Non-pigmented ciliary epithelial cell (primary cell): Measurements from ENCODE around the gene ALLC.

Source experiments
- DNase-seq: peaks from one replicate; pipeline ENCODE4 v3.0.0-alpha.2; 2010; ENCODE audit warnings: low read depth

Gene ALLC

DNA sequence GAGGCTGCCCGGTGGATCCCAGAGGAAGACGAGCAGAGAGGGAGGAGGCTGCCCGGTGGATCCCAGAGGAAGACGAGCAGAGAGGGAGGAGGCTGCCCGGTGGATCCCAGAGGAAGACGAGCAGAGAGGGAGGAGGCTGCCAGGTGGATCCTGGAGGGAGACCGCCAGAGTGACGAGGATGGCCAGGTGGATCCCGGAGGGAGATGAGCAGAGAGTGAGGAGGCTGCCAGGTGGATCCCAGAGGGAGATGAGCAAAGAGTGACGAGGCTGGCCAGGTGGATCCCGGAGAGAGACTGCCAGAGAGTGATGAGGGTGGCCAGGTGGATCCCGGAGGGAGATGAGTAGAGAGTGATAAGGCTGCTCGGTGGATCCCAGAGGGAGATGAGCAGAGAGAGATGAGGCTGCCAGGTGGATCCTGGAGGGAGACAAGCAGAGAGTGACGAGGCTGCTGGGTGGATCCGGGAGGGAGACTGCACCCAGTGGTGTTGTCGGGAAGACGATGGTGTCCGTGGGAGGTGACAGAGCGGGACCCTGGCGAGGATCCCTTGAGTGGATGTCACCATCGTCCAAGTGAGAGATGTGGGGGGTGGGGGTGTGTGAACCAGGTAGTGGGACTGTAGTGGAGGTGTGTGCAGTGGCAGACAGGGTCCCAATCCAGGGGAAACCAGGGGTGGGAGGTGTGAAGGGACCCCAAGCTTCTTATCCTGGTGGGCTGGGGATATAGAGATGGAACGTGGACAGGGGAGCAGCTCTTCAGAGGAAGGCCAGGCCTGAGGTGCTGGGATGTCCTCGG, 67.7 kb downstream of the ALLC start:
- no peak for DNase-seq

DNA sequence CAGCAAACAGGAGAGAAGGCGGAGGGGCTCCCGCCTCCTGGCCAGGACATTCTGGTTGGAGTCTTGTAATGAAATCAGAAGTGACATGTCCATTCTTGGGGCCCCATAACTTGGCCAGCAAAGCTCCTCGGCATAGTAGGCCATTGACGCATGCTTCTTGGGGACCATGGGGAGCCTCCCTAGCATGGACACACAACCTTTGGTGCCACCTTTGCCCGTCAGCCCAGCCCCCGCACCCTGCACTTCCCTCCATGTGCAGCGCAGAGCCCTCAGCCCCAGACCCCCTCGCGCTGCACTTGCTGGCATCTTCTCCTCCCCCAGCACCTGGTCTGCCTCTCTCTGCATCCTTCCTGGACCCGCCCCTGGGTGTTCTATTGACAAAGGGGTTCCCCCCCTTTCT, 68.5 kb downstream of the ALLC start:
- DNase-seq = no peak

DNA sequence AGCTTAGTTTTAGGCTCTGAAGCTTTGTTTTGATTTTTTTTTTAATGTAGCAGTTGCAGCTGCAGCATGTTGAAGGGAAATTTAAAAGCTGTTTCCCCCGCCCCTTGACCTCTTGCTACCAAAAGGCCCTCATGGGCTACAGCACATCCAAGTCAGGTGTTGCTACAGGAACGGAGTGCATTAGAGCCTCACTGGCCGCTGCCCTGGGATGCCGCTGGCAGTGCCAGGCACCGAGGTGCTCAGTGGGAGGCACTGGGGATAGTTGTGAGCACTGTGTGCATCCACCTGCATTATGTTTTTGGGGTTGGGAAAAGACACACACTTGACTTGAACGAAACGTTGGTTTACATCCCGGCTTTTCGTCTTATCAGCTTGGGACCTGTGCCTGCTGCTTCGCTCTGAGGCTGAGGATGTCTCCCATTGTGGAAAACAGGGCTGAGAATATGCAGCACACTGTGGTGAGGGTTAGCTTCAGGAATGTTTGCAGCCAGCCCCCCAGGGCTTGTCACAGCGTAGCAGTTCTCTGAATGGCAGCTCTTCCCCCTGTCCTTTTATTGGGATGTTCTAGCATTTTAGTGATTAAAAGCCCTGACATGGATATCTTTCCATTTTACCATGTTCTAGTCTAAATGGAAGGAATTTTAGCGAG, 69.5 kb downstream of the ALLC start:
- no peak for DNase-seq

DNA sequence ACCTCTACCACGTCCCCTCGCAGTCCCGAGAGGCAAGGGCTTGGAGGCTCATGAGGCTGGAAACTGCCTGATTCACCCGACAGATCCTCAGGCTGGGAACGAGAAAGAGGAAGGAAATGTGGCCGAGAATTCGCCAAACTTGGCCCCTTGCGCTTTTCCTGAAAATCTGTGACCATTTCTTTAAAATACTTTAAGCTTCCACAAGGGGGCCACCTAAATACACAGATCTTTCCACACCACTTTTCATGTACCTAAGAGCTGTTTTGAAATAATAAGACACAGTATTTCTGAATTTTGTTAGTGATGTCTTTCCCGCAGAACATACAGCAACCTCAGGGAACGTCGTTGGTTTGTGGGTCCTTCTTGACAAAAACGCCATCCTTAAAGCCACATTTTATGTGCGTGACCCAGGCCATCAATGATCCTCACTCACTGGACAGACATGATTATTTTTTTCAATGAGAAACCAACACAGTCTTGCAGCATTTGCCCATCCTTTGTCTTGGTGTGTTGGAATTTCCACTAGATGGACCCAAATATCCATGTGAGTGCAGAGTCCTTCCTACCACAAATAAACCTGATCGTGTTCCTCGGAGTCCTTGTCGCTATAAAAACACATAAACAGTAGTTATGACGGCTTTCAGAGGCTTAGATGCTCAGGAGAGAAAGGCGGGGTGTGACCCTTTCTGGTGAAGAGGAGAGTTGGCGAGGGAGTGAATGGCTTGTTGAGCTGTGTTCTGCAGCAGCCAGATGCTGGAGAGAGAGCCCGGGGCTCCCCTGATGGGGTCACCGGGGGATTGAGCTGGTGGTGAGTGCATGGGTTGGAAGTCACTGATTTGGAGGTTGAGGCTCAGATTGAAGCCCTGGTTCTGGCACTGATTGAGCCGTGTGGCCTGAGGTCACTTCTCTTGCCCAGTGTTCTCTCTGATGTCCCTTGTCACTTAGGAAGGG, 70.4 kb downstream of the ALLC start:
- peak; percentile 27 for DNase-seq

DNA sequence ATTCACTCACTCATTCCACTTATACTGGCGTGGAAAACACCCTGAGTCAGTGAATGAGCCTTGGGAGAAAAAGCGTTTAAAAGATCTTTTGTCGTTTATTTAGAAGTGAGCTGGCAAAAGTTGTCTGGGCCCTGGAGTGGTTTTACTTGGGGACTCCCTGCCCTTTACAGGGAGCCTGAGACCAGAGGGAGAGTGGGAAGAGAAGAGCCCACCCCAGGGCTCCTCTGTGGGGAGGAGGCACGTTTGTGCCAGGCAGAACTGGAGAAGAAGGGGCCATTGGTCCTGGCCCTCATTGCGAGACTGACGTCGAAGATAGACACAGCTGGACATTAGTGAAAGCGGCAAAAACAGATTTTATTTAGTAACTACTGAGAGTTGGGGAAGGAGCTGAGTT, 71.1 kb downstream of the ALLC start:
- DNase-seq = no peak

DNA sequence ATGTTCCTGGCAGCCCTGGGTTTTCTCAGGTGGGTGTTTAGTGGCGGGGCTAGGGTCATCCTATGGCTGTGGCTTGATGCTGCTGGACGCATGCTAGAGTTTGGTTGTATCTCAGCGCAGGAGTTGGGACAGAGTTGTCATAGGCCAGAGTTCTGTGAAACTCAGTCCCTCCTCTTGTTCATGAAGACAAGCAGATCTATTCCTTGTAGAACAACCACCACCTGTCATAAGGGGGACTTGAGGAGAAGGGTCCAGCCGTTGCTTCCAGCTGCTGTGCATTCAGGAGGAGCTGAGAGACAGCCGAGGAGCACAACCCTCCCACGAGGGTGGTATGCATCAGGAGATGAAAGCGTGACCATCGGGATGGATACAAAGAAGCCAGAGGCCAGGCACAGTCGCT, 71.8 kb downstream of the ALLC start:
- no peak for DNase-seq

DNA sequence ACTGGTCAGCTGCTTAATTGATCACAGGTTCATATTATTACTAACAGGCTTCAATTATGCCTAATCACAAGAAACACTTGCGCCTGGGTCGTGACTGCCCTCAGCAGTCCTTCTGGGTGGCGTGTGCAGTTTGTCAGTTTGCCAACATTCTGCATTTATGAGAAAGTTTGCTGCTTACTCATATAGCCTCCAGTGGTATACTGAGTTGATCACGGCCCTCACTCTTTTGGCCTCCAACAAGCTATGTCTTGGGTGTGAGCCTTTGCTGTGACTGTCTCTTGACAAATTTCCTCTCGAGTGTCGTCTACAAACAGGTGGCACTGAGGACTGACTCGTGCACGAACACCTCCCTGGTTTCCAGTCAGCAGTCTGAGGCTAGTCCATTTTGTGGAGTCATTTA, 72.6 kb downstream of the ALLC start:
- DNase-seq = peak; percentile 18

DNA sequence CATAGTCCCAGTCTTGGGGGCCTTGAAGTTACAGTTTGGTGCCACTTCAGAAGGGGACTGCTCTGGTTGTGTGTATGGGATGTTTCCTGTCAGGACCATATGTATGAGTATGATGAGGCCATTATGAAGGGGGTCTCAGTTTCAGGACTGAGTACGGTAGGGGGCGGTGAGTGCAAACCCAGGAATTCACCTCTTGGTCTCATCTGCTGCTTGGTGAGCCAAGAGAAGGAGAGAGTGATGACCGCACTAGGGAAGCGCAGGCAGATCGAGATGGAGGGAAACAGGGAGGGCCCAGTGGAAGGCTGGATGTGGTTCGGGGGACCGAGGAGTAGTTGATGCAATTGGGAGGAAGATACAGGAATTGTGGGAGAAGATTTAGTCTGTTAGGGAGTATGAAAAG, 73.8 kb downstream of the ALLC start:
- no peak for DNase-seq

DNA sequence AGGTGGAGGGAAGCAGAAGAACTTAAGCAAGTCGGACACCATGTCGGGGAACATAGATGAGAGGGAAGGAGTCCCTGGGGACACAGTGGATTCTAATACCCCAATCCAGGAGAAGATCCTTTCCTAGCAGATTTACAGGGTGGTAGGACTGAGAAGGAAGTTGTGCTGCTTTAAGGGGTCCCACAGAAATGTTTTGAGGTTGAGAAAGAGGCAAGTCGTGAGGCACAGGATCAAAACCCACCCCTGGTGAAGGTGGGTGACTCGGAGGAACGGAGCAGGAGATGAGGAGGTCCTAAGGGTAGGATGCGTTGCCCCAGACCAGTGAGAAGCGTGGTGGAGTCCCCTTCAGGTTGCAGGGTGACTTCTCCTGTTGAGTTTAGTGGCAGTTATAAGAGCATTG, 78.1 kb downstream of the ALLC start:
- DNase-seq = no peak

DNA sequence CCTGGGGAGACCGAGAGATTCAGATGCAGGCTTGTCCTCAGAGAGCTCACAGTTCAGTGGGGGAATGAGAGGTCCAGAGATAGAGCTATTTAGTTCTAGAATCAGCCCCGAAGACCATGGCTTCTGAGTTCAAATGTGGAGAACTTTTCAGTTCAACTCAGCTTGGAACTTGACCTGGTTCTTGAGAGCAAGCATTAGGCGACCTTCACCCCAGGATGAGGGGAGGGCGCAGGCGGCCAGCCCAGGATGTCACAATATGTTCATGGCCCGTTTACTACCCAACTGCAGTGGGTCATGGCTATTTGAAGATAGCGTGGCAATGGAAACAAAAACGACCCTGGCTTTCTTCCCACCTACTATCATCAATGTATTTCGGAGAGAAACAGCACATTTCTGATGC, 79.1 kb downstream of the ALLC start:
- DNase-seq = no peak

DNA sequence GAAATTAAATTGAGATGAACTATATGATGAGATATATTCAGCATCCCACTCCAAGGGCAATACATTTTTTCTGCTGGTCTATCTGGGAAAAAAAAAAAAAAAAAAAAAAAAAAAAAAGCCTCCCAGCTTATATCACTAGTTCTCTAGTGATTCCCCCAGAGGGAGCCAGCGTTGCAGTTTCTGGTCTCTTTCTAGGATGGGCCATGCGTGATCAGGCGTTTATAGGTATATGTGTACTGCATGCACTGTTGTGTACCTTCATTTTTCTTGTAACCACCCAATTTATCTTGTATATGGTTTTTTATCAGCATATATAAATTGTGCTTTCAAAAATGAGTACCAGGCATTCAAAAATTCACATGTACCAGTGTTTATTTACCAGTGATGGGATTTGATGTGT, 80.5 kb downstream of the ALLC start:
- peak; percentile 11 for DNase-seq

DNA sequence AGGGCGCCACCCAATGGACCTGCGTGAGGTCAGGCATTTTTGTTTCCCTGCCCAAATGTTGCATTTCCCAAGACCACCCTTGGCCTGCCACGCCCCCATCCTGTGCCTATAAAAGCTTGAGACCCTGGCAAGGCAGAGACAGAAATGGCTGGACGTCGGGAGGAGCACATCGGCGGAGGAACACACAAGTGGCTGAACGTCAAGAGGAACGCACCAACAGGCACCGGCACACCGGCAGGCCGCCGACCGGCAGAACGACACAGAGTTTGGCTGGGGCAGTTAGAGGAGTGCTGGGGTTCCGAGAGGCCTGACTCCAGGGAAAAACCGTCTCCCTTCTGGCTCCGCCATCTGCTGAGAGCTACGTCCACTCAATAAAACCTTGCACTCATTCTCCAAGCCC, 81.3 kb downstream of the ALLC start:
- no peak for DNase-seq

DNA sequence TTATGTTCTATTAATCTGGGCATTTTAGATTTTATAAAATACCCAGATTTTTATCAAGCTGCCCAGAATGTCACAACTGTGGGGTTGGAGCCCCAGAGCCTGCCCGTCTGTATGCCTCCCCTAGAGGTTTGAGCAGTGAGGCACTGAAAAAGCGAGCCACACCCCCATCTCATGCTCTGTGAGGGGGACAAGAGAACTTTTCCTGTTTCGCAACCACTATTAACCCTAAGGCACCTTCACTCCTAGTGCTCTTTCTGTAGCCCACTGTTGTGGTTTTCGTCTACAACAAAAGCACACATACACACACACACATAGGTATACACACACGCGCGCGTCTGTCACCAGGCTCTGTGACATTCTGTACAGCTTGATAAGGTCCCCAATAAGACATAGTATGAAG, 83.4 kb downstream of the ALLC start:
- DNase-seq = no peak

DNA sequence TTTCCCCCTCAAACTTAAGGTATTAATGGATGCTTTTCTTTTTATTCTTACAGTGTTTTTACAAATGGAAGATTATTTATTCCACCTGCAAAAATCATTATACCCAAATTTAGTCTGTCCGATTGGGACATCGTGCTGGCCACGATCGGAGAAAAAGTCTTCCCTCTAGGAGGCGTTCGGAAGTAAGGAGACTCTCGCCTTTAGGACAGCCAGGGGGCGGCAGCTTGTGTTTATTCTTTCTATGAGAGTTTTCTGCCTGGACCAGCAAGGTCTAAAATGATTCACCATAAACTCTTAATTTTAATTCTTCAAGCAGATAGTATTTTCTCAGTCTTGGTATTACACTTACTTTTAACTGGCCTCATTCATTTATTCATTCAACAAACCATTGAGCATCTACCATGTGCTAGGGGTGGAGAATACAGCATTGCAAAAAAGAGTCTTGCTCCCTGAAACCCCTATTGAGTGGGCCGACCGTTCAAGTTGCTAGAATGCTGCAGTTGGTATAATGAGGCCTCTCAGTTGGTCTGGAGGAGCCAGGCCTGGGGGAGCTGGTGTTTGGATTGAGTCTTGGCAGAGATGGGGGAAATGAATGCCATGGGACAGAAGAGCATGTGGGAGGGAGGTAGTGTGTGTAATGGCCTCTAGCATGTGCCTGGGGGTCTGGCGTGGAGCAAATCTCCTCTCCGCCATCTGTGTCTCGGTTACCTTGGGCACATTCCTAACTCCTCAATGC, 84.0 kb downstream of the ALLC start:
- no peak for DNase-seq

DNA sequence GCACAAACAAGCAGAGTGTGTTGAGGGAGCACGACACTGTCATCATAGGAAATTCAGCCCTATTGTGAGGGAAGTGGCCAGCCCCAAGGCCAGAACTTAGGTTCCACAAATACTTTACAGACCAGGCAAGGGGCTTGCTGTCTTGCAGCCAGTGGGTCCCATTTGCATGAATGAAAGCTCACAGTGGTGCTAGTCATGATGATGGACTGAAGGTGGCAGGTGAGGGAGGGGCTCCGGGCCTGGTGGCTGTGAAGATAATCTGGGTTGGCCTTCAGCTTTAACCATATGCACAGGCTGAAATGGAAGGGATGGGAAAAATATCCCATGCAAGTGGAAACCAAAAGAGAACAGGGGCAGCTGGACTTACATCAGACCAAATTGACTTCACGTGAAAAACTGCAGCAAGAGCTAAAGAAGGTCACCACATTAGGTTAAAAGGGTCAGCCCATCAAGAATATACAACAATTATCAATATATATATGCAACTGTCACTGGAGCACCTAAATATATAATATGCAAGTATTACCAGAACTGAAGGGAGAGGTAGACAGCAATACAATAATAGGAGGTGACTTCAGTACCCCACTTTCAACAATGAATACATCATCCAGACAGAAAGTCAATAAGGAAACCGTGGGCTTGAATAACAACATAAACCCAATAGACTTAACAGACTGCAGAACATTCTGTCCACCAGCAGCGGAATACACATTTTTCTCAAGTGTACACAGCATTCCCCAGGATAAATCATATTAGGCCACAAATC, 84.9 kb downstream of the ALLC start:
- no peak for DNase-seq

DNA sequence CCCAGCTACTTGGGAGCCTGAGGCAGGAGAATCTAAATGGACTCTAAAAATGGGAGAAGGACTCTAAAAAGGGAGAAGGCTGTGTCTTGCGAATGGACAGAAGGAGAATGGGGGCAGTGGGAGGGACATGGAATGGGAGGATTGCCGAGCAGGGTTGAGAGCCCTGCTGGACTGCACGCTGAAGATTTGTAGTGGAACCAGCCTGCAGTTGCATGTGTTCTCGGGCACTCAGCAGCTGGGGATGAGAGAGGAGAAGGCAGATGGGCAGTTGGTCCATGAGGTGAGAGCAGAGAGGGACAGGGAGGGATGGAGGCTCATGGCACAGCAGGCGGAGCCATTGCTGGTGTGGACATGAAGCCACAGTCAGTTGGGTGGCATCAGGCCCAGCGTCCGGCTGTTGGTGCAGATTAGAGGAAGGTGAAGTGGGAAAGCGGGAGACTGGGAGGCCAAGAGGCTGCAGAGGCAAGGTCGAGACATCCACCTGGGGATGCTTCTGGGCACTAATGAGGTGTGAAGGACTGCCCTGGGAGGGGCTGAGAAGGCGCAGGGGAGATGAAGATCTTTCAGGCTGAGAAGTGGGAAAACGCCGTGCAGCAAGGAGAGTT, 86.1 kb downstream of the ALLC start:
- DNase-seq = no peak

DNA sequence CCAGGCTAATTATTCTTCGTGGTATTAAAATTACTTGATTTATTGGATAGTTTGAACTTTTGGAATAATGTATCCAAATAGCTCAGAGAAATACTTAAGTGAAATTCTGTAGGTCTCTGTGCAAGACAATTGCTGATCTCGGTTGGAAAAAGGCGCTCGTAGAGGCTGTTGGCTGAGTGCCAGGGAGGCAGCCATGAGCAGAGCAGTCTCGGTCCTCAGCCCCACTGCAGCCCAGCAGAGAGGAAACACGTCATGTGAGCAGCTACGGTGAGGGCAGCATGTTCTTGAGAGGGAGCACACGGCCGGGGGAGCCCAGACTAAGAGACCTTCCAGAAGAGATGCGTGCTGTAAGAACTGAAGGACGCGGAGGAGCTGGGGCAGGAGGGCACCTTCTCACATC, 87.9 kb downstream of the ALLC start:
- no peak for DNase-seq

DNA sequence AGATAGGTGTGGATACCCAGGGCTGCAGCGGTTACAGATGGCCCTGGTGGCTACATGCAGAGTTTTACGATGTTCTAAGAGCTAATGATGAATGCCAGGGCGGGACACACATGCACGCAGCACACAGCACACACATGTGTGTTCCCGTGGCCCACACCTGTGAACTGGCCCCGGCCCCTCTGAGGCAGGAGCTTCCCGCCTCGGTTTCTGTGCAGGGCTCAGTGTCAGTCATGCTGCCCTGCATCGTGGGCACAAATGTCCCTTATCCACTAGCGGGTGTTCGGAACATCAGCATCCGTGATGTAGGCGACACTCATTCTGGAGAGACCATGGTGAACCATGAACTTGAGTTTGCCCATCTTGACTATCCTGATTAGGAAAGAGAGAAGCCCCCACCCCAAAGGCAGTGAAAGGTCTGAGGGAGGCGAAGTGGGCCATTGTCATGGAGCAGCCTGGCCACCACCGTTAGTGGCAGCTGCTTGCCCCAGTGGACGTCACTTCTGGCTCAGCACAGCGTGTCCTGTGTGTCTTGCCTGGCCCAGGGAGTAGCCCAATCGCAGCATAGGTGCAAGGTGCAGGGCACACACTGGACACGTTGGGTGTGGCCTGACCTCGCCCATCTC, 89.1 kb downstream of the ALLC start:
- DNase-seq = no peak

DNA sequence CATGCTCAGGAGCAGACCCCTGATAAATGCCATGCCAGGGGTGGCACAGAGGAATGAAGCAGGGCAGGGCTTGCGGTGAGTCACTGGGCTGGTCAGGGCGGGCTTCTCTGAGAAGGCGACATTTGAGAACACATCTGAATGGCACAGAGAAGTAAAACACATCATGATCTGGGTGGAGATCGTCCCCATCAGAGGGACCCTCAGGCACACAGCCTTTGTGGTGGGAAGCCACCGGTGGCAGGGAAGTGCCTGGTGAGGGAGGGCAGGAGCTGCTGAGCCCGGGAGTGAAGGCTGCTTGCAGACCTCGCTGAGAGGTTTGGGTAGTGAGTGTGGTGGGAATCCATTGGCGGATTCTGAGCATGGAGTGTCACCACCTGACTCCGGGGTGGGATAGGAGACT, 89.8 kb downstream of the ALLC start:
- DNase-seq = no peak

DNA sequence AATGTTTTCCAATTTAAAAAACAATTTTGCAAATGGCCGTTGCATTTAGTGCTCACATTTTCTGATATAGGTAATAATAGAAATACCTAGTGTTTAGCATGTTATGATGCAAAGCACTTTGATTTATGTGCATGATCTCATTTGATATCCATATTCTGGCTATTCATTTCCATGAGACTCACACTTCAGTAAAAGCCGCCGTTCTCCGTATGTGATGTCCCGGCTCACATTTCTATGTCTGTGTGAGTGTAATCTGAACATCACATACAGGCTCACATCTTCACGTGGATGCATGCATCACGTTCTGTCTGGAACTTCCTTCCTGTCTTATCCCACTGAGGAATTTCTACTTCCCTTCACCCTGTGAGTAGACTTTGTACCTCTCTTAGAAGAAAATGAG, 91.2 kb downstream of the ALLC start:
- no peak for DNase-seq

DNA sequence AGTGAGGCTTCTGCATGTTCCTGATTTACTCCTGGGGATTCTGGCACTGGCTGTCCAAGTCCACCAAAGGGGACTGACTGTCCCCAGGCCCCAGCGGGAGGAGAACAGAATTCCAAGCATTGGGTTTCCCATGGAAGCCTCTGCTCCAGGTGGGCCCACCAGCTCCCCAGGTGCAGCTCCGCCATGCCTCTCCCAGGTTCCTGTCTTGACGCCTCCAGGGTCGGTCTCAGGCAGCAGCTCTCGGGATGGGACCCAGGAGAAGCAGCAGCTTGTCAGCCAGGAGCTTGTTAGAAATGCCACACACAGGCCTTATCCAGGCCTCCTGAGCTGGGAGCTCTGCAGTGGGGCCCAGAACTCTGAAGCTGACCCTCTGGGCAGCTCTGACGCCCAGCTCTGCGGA, 93.3 kb downstream of the ALLC start:
- DNase-seq = no peak
